B cell (primary cell): ENCODE measurements around the gene HSBP1. TPM values are rescaled to one million over a fixed set of nuclear protein-coding genes. Genes with fewer than 3 reads are reported as not detected.

Source experiments
- ATAC-seq: fragments of 200-7000 bp; cut with Tn5 transposase; one replicate; pipeline ENCODE4 v1.10.0; 2021; ENCODE audit warnings: low read depth, mild to moderate bottlenecking, moderate number of reproducible peaks, moderate library complexity
- CTCF ChIA-PET: fragments of 350-600 bp; sonication (Branson Sonifier 250); formaldehyde crosslinking; loops from one replicate; lab custom pipeline; 2021; ENCODE audit warnings: antibody characterized with exemption, inconsistent platforms; lab: Charles Lee
- POLR2A ChIA-PET: fragments of 350-600 bp; sonication (Branson Sonifier 250); formaldehyde crosslinking; loops from one replicate; lab custom pipeline; 2021; ENCODE audit warnings: antibody characterized with exemption; lab: Charles Lee
- DNase-seq: peaks from one replicate; pipeline ENCODE4 v3.0.0; 2013
- H2AFZ ChIP-seq: 2 replicates; pipeline ENCODE4 v1.6.1; 2012; ENCODE audit warnings: mild to moderate bottlenecking, low read depth, low read length; ENCODE audit not compliant: insufficient read depth, poor library complexity, severe bottlenecking
- H3K27ac ChIP-seq, 2 donors: 1 replicate in 1 of 2; 2 replicates in 1 of 2; pipeline ENCODE4 v1.5.1; 2012 to 2013; ENCODE audit warnings: low read length in 2 of 2, mild to moderate bottlenecking in 2 of 2, moderate library complexity in 1 of 2
- H3K27me3 ChIP-seq, 4 experiments: fragments of 200-600 bp in 1 of 4; sonication (generic) in 1 of 4; replicated peaks in 1 of 4; 1 replicate in 2 of 4; 2 replicates in 2 of 4; pipeline versions ENCODE4 v1.6.1 to v1.7.0; 2013 to 2016; ENCODE audit warnings: low read length in 3 of 4, mild to moderate bottlenecking in 2 of 4, mixed read lengths in 1 of 4, moderate library complexity in 1 of 4; ENCODE audit not compliant: insufficient read depth in 4 of 4, control insufficient read depth in 3 of 4; ENCODE audit errors: control extremely low read depth in 1 of 4
- H3K36me3 ChIP-seq, 2 experiments: replicated peaks in 1 of 2; 1 replicate in 1 of 2; 2 replicates in 1 of 2; pipeline versions ENCODE4 v1.6.1 to v1.7.1; 2013; ENCODE audit warnings: low read length in 1 of 2; ENCODE audit not compliant: insufficient read depth in 2 of 2, control insufficient read depth in 1 of 2; ENCODE audit errors: control extremely low read depth in 1 of 2, extremely low read depth in 1 of 2
- H3K4me1 ChIP-seq, 2 donors: fragments of 200-600 bp in 1 of 2; sonication (generic) in 1 of 2; 1 replicate in 1 of 2; 2 replicates in 1 of 2; pipeline versions ENCODE4 v1.5.1 to v1.6.1; 2013 to 2017; ENCODE audit warnings: low read length in 2 of 2; ENCODE audit not compliant: control insufficient read depth in 2 of 2, insufficient read depth in 2 of 2
- H3K4me2 ChIP-seq: replicated peaks from 2 replicates; pipeline ENCODE3; 2012; ENCODE audit warnings: mild to moderate bottlenecking, low read depth, low read length; ENCODE audit not compliant: poor library complexity, severe bottlenecking
- H3K4me3 ChIP-seq, 5 experiments: fragments of 200-600 bp in 1 of 5; sonication (generic) in 1 of 5; 1 replicate in 3 of 5; 2 replicates in 2 of 5; pipeline versions ENCODE4 v1.5.1 to v1.7.0; 2011 to 2016; ENCODE audit warnings: low read length in 4 of 5, mild to moderate bottlenecking in 4 of 5, low read depth in 2 of 5, control low read depth in 1 of 5, moderate library complexity in 1 of 5; ENCODE audit not compliant: insufficient read depth in 1 of 5; ENCODE audit errors: control extremely low read depth in 1 of 5, extremely low read depth in 1 of 5
- H3K79me2 ChIP-seq: fragments of 200-600 bp; sonication (generic); one replicate; pipeline ENCODE4 v1.6.0; 2016; ENCODE audit warnings: low read length; ENCODE audit not compliant: control insufficient read depth, insufficient read depth
- H3K9ac ChIP-seq: fragments of 200-600 bp; sonication (generic); 2 replicates; pipeline ENCODE4 v1.6.1; 2017; ENCODE audit warnings: mild to moderate bottlenecking, low read length, moderate library complexity
- H3K9me3 ChIP-seq, 3 donors: one replicate each; pipeline versions ENCODE4 v1.6.1 to v1.7.1; 2013; ENCODE audit warnings: low read length in 2 of 3; ENCODE audit not compliant: control insufficient read depth in 2 of 3, insufficient read depth in 1 of 3; ENCODE audit errors: control extremely low read depth in 1 of 3
- H4K20me1 ChIP-seq: 2 replicates; pipeline ENCODE4 v1.6.0; 2012; ENCODE audit warnings: mild to moderate bottlenecking, low read length; ENCODE audit not compliant: insufficient read depth, control insufficient read depth, poor library complexity, severe bottlenecking
- H3K27ac Mint-ChIP-seq: one replicate; pipeline ENCODE4 v1.8.0; 2021; ENCODE audit warnings: mixed read lengths
- H3K27me3 Mint-ChIP-seq: one replicate; pipeline ENCODE4 v1.8.0; 2021; ENCODE audit warnings: mixed read lengths
- H3K4me1 Mint-ChIP-seq: one replicate; pipeline ENCODE4 v1.8.0; 2021; ENCODE audit warnings: mixed read lengths
- H3K4me3 Mint-ChIP-seq: one replicate; pipeline ENCODE4 v1.8.0; 2021; ENCODE audit warnings: mixed read lengths
- H3K9me3 Mint-ChIP-seq: one replicate; pipeline ENCODE4 v1.8.0; 2022; ENCODE audit warnings: mixed read lengths; ENCODE audit not compliant: insufficient read depth
- CTCF ChIP-seq: fragments of 200-600 bp; IDR thresholded peaks from one replicate; pipeline ENCODE4 v1.8.0; 2022; ENCODE audit warnings: antibody characterized with exemption, mild to moderate bottlenecking
- EZH2 ChIP-seq: IDR thresholded peaks from 2 replicates; pipeline ENCODE4 v1.6.1; 2012; ENCODE audit warnings: borderline replicate concordance, low read depth, mild to moderate bottlenecking, moderate library complexity, low read length; ENCODE audit not compliant: insufficient read depth, poor library complexity, severe bottlenecking
- WGBS: methylation state at CpG from one replicate; pipeline ENCODE4 v1.1.5; 2013; ENCODE audit warnings: missing lambda C conversion rate; ENCODE audit not compliant: insufficient coverage; 5-methylcytosine and 5-hydroxymethylcytosine counted together
- intact Hi-C: fragments of 100-400 bp; cut with micrococcal nuclease; formaldehyde crosslinking; loops from one replicate; pipeline ENCODE4 v1.10.0; 2022
- polyA plus RNA-seq: library from polyadenylated mRNA; depleted of rRNA; stranded (reverse); fragments of >200 nt; gene quantifications from 2 replicates; pipeline ENCODE4 v1.2.3, GENCODE V29; 2012
- total RNA-seq, 2 donors: library from RNA; stranded (reverse); fragments of 120-200 nt in 1 of 2; gene quantifications; 1 replicate in 1 of 2; 2 replicates in 1 of 2; pipeline versions ENCODE4 v1.2.3 to v1.2.4, GENCODE V29; 2013 to 2022

HSBP1 gene
- total and polyA plus RNA-seq, 2 donors (not counting 1 experiment from before 2014, with no cell fraction given) = 4.8 to 39.6 TPM

GRCh38 chr16:83819361-83819760 lies 11.6 kb downstream of the HSBP1 start:
- H3K9ac ChIP-seq = no peak overlapping the region
- H4K20me1 ChIP-seq = no peaks in the 10 kb centered on the region
- no peak overlapping the region for H3K4me3 ChIP-seq
- no peaks in the 10 kb centered on the region for H3K4me1 ChIP-seq
- peaks cover 0 to 4% (median 0%) of the 10 kb centered on the region in 4 experiments for H3K27me3 ChIP-seq
- POLR2A ChIA-PET = no interaction called here
- H3K4me2 ChIP-seq = no peak overlapping the region
- CTCF ChIA-PET = interaction anchor here (0.8 to 1.2 kb wide), 2 partner anchors 59 to 282 kb away, joined by 3 read pairs; no protein-coding TSS in a partner anchor
- Mint-ChIP-seq H3K4me1 (peaks cover under 1% of the 10 kb centered on the region), H3K4me3 (no peak overlapping the region), H3K27ac (no peak overlapping the region), H3K9me3 (no peaks in the 10 kb centered on the region), H3K27me3 (peaks cover 20% of the 10 kb centered on the region)
- H3K36me3 ChIP-seq = no peaks in the 10 kb centered on the region
- DNase-seq (no peak), ATAC-seq (no peak)
- intact Hi-C loops = no loop called here
- H3K27ac ChIP-seq = no peak overlapping the region
- H2AFZ ChIP-seq = no peak overlapping the region
- WGBS = 82% methylated on average over 6 of the region's 8 CpGs
- TF ChIP-seq CTCF = no peak
- TF ChIP-seq EZH2 = no peak
- H3K79me2 ChIP-seq = no peaks in the 10 kb centered on the region
- H3K9me3 ChIP-seq = no peaks in the 10 kb centered on the region

DNA sequence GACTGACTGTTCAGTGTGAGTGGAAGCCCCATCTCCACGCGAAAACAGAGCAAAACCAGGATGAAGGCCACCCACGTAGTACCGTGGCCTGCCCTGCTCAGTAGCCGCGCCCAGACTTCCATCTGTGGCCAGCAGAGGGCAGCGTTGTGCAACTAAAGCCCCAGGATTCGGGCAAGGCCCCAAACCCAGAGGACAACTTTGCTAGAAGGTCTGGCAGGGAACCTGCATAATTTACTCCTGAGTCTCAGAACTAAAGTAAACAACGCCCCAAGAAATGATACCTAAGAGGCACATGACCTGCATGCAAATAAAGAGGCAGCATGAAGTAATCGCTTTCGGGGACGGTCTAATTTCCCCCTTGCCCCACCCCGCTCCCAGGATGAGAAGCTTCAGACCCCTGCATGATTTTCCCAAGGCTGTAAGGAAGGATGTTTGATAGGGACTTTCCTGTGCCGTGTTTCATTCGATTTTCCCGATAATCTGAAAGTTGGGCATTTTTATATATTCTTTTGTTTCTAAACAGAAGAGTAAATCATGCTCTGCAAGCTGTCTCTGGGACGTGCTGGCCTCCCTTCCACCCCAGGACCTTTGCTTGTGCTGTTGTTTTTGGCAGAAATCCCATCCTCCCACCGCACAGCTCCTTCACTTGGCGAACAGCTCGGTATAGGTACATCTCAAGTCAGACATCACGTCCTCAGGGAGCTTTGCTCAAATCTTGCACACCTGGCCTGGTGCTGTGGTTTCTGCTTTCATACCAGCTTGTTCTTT lies 18.6 kb downstream of the HSBP1 start:
- Histone ChIP-seq H3K4me2 (peak overlapping the region; percentile 29), H3K27ac (no peak overlapping the region), H3K9me3 (no peaks in the 10 kb centered on the region), H4K20me1 (no peaks in the 10 kb centered on the region), H3K9ac (no peak overlapping the region), H3K27me3 (peaks cover 0 to 2% (median 0%) of the 10 kb centered on the region in 4 experiments), H3K79me2 (no peaks in the 10 kb centered on the region), H3K36me3 (no peaks in the 10 kb centered on the region), H3K4me3 (no peak overlapping the region), H2AFZ (peak overlapping the region; percentile 83), H3K4me1 (peaks cover 0 to 11% of the 10 kb centered on the region in 2 donors)
- Mint-ChIP-seq H3K27me3 (peaks cover 8% of the 10 kb centered on the region), H3K27ac (peak overlapping the region; percentile 55), H3K4me1 (peaks cover 6% of the 10 kb centered on the region), H3K9me3 (no peaks in the 10 kb centered on the region), H3K4me3 (no peak overlapping the region)
- intact Hi-C loops = loop anchor here (1.0 to 2.0 kb wide), 5 partner anchors 20 to 130 kb away; partner anchors contain the start of genes HSBP1 and MLYCD
- ChIA-PET POLR2A (no interaction called here), CTCF (interaction anchor here (0.6 to 4.6 kb wide), 31 partner anchors 13 to 361 kb away, joined by 3 to 39 read pairs (median 5); partner anchors contain the start of genes HSBP1 and MLYCD)
- ATAC-seq = peak; percentile 94
- peak; percentile 83 for DNase-seq
- no peak for TF ChIP-seq EZH2
- peak; percentile 98 for TF ChIP-seq CTCF
- WGBS = 47% methylated on average over 17 of the region's 21 CpGs
